Breast epithelium (tissue), 4 donors: Measurements from ENCODE around the gene MBD5. TPM values are rescaled to one million over a fixed set of nuclear protein-coding genes. Genes with fewer than 3 reads are reported as not detected.

Experiments used
- DNase-seq, 2 donors: peaks; one replicate each; pipeline ENCODE4 v3.0.0-alpha.2; 2019; ENCODE audit warnings: low spot score in 2 of 2
- H3K27ac ChIP-seq, 2 donors: fragments of 200-600 bp; sonication (generic) in 1 of 2; one replicate each; pipeline ENCODE4 v1.5.1; 2016 to 2019; ENCODE audit warnings: mild to moderate bottlenecking in 1 of 2
- H3K27me3 ChIP-seq, 2 donors: fragments of 200-600 bp; sonication (generic) in 1 of 2; one replicate each; pipeline versions ENCODE4 v1.5.1 to v1.6.0; 2017 to 2019; ENCODE audit warnings: control low read depth in 1 of 2, mild to moderate bottlenecking in 1 of 2
- H3K36me3 ChIP-seq: fragments of 200-600 bp; one replicate; pipeline ENCODE4 v1.5.1; 2019
- H3K4me1 ChIP-seq, 2 donors: fragments of 200-600 bp; sonication (generic); one replicate each; pipeline ENCODE4 v1.5.1; 2016 to 2019; ENCODE audit warnings: control low read depth in 1 of 2
- H3K4me3 ChIP-seq, 3 donors: fragments of 200-600 bp; sonication (generic); 1 replicate in 2 of 3; 2 replicates in 1 of 3; pipeline ENCODE4 v1.5.1; 2016 to 2019; ENCODE audit warnings: mild to moderate bottlenecking in 3 of 3, moderate library complexity in 2 of 3
- H3K9me3 ChIP-seq, 2 donors: fragments of 200-600 bp; sonication (generic) in 1 of 2; one replicate each; pipeline ENCODE4 v1.5.1; 2016 to 2019; ENCODE audit warnings: control low read depth in 1 of 2
- POLR2A ChIP-seq: fragments of 450-650 bp; IDR thresholded peaks from one replicate; pipeline ENCODE4 v1.6.1; 2016; ENCODE audit warnings: antibody characterized with exemption, mild to moderate bottlenecking, moderate library complexity
- POLR2AphosphoS5 ChIP-seq, 3 donors: sonication (generic); formaldehyde crosslinking; IDR thresholded peaks; one replicate each; pipeline ENCODE4 v1.6.1; 2017; ENCODE audit warnings: antibody characterized with exemption in 3 of 3
- intact Hi-C: fragments of 100-400 bp; cut with DNase I; formaldehyde crosslinking; loops from one replicate; pipeline ENCODE4 v1.15.1; 2023; ENCODE audit warnings: low total_unique reads
- total RNA-seq, 3 donors: library from RNA; depleted of rRNA; stranded (reverse); fragments of >200 nt; gene quantifications; one replicate each; pipeline ENCODE4 v1.1.0, GENCODE V29; 2016
- TF ChIP-seq, protein P1 (sequence below), 3 donors: fragments of 450-650 bp; IDR thresholded peaks; one replicate each; pipeline ENCODE4 v1.5.1; 2016 to 2017; ENCODE audit warnings: antibody characterized with exemption in 3 of 3, mild to moderate bottlenecking in 3 of 3, moderate library complexity in 3 of 3

MBD5 gene
- total RNA-seq, 3 donors from 2014 or later = 24.0 to 63.8 (median 40.3) TPM

DNA sequence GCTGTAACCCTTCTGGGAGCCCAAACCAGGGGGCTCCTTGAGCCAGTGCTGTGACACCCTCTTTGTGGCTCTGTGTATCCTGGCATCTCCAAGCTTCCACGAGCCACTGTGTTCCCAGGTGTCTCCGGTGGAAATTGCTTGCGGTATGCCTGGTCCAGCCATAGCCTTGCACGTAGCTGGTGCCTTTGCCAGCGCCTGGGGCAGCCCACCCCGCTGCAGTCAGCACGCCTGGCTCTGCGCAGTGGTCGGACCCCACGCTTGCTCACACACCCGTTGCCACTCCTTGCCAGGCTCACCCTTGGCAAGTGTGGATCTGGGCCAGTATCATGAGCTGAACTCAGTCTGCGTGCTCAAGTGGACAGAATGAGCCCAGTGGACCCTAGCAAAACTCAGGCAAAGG is 152.3 kb downstream of the MBD5 start:
- TF ChIP-seq POLR2A (no peak), POLR2AphosphoS5 (IDR thresholded peaks at IDR 0.05) (no peak)
- TF ChIP-seq, protein P1, sequence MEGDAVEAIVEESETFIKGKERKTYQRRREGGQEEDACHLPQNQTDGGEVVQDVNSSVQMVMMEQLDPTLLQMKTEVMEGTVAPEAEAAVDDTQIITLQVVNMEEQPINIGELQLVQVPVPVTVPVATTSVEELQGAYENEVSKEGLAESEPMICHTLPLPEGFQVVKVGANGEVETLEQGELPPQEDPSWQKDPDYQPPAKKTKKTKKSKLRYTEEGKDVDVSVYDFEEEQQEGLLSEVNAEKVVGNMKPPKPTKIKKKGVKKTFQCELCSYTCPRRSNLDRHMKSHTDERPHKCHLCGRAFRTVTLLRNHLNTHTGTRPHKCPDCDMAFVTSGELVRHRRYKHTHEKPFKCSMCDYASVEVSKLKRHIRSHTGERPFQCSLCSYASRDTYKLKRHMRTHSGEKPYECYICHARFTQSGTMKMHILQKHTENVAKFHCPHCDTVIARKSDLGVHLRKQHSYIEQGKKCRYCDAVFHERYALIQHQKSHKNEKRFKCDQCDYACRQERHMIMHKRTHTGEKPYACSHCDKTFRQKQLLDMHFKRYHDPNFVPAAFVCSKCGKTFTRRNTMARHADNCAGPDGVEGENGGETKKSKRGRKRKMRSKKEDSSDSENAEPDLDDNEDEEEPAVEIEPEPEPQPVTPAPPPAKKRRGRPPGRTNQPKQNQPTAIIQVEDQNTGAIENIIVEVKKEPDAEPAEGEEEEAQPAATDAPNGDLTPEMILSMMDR (IDR thresholded peaks at IDR 0.05) = no peak
- Histone ChIP-seq H3K9me3 (no peaks in the 10 kb centered on the region), H3K27me3 (no peaks in the 10 kb centered on the region), H3K27ac (no peak overlapping the region), H3K4me1 (no peaks in the 10 kb centered on the region), H3K4me3 (no peak overlapping the region), H3K36me3 (no peaks in the 10 kb centered on the region)
- DNase-seq = no peak
- intact Hi-C loops = no loop called here

DNA sequence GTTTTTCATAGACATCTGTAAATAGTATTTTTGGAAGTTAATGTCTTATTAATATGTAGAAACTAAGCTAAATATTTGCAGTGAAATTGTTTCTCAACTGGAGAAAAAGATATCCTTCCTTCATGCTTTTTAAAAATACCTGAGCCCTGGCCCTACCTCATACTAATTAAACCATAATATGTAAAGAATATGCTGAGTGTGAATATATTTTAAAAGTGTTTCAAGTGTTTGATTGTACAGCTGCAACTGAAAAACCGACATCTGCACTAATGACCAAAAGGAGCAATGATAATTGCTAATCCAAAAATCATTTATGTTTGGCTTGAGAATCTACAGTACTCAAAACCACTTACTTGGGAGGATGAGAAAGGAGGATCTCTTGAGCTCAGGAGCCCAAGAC is 156.7 kb downstream of the MBD5 start:
- no peak for DNase-seq
- Histone ChIP-seq H3K27ac (no peak overlapping the region), H3K36me3 (no peaks in the 10 kb centered on the region), H3K9me3 (no peaks in the 10 kb centered on the region), H3K4me1 (no peaks in the 10 kb centered on the region), H3K27me3 (no peaks in the 10 kb centered on the region), H3K4me3 (no peak overlapping the region)
- TF ChIP-seq, protein P1 (IDR thresholded peaks at IDR 0.05) = no peak
- TF ChIP-seq POLR2AphosphoS5 (IDR thresholded peaks at IDR 0.05) (no peak), POLR2A (no peak)
- intact Hi-C loops = no loop called here

DNA sequence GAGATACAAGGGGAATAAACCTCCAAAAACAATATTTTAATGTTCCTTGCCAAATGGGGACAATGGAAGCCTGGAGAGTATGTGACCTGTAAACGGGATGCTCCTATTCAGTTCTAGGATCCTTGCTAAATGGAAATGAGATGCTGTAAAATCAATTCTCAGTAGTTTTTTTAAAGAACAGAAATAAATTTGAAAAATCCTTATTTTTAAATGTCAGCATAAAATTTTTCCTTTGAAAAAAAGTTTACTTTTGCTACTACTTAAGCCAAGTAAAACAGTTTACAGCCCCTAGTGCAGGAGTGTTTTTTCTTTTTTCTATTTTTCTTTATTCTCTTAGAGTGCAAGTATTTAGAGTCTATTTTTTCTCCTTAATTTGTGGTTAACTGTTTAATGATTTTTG is 158.8 kb downstream of the MBD5 start:
- Histone ChIP-seq H3K27me3 (no peaks in the 10 kb centered on the region), H3K36me3 (no peaks in the 10 kb centered on the region), H3K4me3 (no peak overlapping the region), H3K27ac (no peak overlapping the region), H3K9me3 (no peaks in the 10 kb centered on the region), H3K4me1 (no peaks in the 10 kb centered on the region)
- TF ChIP-seq, protein P1 (IDR thresholded peaks at IDR 0.05) = no peak
- TF ChIP-seq POLR2AphosphoS5 (IDR thresholded peaks at IDR 0.05) = no peak
- no peak for TF ChIP-seq POLR2A
- intact Hi-C loops = no loop called here
- DNase-seq = no peak

DNA sequence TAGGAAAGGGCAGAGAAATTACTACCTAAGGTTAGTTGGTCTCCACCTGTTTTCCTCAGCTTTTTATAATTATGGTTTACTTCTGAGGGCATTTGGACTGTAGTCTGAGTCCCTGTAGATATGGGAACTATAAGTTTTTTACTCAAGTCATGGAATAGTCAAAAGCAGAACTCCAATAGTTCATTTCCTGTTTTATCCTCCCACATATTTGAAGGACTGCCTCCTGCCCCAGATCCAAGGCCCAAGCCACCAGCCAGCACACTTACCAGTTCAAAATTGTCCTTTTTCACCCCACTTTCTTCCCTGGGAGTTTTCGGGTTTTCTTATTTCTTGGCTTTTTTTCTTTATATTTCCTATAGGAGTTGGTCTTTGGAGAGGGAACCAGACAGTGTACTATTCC is 164.1 kb downstream of the MBD5 start:
- TF ChIP-seq POLR2A (no peak), POLR2AphosphoS5 (IDR thresholded peaks at IDR 0.05) (no peak)
- TF ChIP-seq, protein P1 (IDR thresholded peaks at IDR 0.05) = no peak
- no peak overlapping the region for H3K27ac ChIP-seq
- H3K4me3 ChIP-seq = no peak overlapping the region
- intact Hi-C loops = no loop called here
- H3K4me1 ChIP-seq = no peaks in the 10 kb centered on the region
- no peak for DNase-seq
- H3K36me3 ChIP-seq = no peaks in the 10 kb centered on the region
- H3K9me3 ChIP-seq = no peaks in the 10 kb centered on the region
- no peaks in the 10 kb centered on the region for H3K27me3 ChIP-seq

DNA sequence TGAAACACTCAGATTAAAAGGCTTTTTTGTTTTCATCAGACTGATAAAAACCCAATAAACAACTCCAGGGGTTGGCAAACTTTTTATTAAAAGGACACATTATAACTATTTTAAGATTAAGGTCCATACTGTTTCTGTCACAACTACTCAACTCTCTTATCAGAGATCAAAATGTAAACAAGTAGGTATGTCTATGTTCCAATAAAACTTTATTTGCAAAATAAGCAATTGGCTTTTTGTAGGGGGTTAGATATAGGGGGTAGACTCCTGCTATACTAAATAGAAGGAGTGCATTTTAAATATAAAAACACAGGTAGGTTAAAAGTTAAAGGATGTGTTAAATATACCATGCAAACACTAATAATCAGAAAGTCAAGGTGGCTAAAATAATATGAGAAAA is 174.0 kb downstream of the MBD5 start:
- Histone ChIP-seq H3K36me3 (no peaks in the 10 kb centered on the region), H3K4me1 (no peaks in the 10 kb centered on the region), H3K27ac (no peak overlapping the region), H3K27me3 (no peaks in the 10 kb centered on the region), H3K9me3 (no peaks in the 10 kb centered on the region), H3K4me3 (no peak overlapping the region)
- TF ChIP-seq POLR2AphosphoS5 (IDR thresholded peaks at IDR 0.05) = no peak
- TF ChIP-seq POLR2A = no peak
- TF ChIP-seq, protein P1 (IDR thresholded peaks at IDR 0.05) = no peak
- no peak for DNase-seq
- intact Hi-C loops = no loop called here
